ENCODE results near the gene CKAP5. TPM values are rescaled to one million over a fixed set of nuclear protein-coding genes. Genes with fewer than 3 reads are reported as not detected.

The CKAP5 gene
- total RNA-seq, 1 donor from 2014 or later = 78.5 TPM

- DNase-seq (ENCODE audit: low read depth, low spot score) = no peak
These were observed 147.5 kb downstream of the CKAP5 start for GRCh38 chr11:46698597-46698996.

DNA sequence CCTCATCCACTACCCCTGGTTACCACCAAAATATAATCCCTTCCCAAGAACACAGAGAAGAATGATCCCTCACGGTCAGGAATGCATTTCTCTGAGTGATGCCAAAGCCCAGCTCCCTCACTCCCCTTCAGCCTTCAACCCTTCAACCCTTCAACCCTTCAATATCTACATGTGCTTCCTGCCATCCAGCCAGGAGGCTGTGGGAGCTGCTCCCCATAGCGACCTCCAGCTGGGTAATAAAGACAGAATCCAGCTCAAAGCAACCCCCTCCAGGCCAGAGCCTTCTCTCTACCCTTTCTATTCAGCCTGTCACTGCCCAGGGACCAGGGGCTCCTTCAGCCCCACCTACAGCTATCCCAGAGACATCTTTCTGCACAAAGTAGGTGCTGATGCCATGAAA is 148.4 kb downstream of the CKAP5 start:
- DNase-seq (ENCODE audit: low read depth, low spot score) = no peak

DNA sequence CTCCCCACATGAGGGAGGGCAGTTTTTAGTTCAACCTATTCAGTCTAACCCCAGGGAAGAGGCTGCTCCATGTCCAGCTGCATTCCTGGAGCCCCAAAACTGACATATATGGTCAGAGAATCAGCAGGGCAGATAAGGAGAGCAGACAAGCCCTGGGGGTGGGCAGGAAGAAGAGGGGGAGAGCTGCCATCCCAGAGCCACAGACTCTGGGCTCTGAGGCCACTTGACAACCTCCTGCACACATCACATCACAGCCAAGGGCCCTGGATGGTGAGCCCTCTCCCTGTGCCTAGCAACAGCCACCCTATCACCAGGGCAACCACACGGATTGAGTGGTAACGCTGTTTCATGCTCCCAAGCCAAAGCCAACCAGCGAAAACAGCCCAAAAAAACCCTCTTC is 148.8 kb downstream of the CKAP5 start:
- DNase-seq (ENCODE audit: low read depth, low spot score) = no peak

DNA sequence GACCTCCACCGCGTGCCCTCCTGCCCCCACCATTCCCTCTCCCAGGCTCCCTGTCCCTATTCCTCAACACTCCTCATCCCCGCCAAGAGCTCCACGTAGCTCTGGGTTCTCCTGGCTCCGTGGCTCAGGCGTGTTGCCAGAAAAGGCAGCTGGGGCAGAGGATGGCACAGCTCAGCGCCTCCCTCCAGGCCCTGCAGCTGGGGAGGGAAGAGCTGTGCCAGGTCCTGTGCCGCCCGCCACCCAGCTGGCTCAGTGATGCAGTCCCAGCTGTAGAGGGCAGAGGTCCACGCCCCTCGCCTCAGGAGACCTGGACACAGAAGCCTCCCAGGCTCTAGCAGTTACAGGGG is 149.9 kb downstream of the CKAP5 start:
- no peak for DNase-seq (ENCODE audit: low read depth, low spot score)

DNA sequence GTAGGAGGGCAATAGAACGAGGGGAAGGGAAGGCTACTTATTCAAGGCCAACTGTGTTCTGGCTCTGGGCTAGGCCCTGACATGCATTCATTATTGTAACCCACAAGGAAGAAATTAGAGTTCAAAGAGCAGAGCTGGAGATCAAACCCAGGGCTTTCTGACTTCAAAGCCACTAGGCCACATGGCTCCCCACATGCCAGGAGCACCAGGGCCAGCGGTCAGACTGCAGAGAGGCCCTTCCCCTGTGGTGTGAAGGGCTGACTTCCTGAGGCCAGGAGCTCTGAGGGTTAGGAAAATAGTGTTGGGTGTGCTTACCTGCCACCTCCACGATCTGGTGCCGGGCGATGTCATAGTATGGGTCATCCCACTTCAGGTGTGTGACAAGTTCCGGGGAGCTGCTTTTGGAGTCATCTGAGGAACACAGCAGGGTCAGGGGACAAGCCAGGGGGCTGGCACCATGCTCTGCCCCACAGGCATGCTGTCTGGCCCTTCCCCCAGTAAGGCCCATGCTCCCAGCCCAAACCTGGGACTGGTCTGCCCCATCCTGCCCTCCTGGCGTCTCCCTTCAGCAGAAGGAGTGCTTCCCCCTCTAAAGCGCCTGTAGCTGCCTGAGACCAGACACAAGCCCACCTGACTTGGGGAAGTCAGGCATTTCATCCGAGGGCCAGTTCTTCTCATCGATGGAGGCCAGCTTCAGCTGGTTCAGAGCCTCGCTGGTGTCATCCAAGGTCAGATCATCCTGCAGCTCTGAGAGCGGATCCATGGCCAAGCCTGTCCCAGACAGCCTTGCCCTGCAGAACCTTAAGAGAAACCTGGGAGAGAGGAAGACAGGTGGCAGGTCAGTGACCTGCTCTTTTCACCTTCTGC is 150.5 kb downstream of the CKAP5 start:
- no peak for DNase-seq (ENCODE audit: low read depth, low spot score)

DNA sequence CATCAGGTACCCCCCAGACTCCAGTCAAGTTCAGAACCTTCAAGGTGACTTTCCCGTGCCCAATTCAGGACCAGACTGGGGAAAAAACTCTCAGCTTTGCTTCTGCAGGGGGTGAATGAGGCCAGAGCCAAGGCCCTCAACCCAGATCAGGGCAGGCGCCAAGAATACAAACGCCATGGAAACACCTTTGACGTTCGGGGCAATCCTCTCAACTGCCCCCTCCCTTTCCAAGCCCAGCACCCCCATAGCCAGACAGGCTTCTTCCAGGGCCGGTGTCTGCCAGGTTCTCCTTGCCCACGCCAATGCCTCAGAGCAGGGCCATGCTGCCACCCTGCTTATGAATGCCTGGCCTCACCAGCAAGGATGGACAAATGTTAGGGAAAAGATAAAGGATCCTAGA is 151.5 kb downstream of the CKAP5 start:
- no peak for DNase-seq (ENCODE audit: low read depth, low spot score)

GRCh38 chr11:46694072-46694471 is 152.0 kb downstream of the CKAP5 start:
- DNase-seq (ENCODE audit: low read depth, low spot score) = no peak

GRCh38 chr11:46693597-46694012 is 152.5 kb downstream of the CKAP5 start:
- DNase-seq (ENCODE audit: low read depth, low spot score) = no peak

Other genes starting within 250 kb of the CKAP5 start
- gene HARBI1, start 229.1 kb downstream of the CKAP5 start, total RNA-seq = 5.2 and 5.8 TPM in 2 replicates
- gene ATG13, start 228.7 kb downstream of the CKAP5 start, total RNA-seq = 54.1 and 66.5 TPM in 2 replicates
- 18.5 and 23.1 TPM in 2 replicates for gene ARHGAP1, start 145.7 kb downstream of the CKAP5 start, total RNA-seq
- gene ZNF408, start 145.2 kb downstream of the CKAP5 start, total RNA-seq = 5.1 and 6.2 TPM in 2 replicates
- gene F2, start 127.1 kb downstream of the CKAP5 start, total RNA-seq = 0.14 TPM in 1 of 2 replicates, not detected in the other
- 0.53 and 1.9 TPM in 2 replicates for gene LRP4, start 72.3 kb upstream of the CKAP5 start, total RNA-seq
- gene CSTPP1, start 90.5 kb upstream of the CKAP5 start, total RNA-seq = 15.2 and 15.4 TPM in 2 replicates

Data from pulmonary artery endothelial cell (primary cell).